ENCODE data around the gene RANBP10.

RANBP10 gene

GRCh38 chr16:67675579-67675935 lies 130.8 kb downstream of the RANBP10 start:
- no peak overlapping the region for H3K4me3 ChIP-seq (ENCODE audit: control insufficient read depth, low read depth, low read length)
- TF ChIP-seq, protein P1, sequence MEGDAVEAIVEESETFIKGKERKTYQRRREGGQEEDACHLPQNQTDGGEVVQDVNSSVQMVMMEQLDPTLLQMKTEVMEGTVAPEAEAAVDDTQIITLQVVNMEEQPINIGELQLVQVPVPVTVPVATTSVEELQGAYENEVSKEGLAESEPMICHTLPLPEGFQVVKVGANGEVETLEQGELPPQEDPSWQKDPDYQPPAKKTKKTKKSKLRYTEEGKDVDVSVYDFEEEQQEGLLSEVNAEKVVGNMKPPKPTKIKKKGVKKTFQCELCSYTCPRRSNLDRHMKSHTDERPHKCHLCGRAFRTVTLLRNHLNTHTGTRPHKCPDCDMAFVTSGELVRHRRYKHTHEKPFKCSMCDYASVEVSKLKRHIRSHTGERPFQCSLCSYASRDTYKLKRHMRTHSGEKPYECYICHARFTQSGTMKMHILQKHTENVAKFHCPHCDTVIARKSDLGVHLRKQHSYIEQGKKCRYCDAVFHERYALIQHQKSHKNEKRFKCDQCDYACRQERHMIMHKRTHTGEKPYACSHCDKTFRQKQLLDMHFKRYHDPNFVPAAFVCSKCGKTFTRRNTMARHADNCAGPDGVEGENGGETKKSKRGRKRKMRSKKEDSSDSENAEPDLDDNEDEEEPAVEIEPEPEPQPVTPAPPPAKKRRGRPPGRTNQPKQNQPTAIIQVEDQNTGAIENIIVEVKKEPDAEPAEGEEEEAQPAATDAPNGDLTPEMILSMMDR (conservative IDR thresholded peaks at IDR 0.05; ENCODE audit: control insufficient read depth, insufficient read depth, low read depth, low read length), result no peak
- no peak for DNase-seq (ENCODE audit: low read depth)

DNA sequence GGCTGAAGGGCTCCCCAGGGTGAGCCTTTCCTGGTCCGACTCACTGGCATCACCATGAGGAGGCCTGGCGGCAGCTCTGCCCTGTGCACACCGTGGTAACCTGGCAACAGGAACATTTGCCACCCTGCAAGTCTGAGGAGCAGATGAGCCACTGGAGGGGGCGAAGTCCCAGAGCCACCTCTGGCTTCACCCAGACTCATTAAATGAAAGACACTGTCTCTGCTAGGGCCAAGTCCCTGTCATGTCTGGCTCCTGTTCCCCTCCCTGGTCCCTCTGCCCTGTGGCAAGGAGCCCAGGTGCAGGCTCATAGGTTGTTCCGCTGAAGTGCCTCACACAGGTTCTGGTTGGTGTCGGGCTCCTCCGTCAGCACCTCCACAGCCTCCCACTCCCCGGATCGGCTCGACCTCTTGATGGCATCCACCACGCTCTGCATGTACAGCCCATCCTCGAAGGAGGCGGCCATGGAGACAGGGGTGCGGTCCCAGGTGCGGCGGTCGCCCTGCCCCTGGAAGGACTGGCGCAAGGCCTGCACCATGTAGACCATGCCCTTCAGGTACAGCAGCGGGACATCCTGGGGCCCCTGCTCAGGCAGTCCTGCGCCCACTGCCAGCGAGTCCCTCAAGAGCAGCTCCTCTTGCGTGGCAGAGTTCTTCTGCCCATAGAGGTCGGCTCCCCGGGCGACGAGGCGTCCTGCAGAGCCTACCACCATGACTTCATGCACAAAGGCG lies 131.3 kb downstream of the RANBP10 start:
- TF ChIP-seq, protein P1 (conservative IDR thresholded peaks at IDR 0.05; ENCODE audit: control insufficient read depth, insufficient read depth, low read depth, low read length), result no peak
- no peak overlapping the region for H3K4me3 ChIP-seq (ENCODE audit: control insufficient read depth, low read depth, low read length)
- DNase-seq (ENCODE audit: low read depth), result no peak

DNA sequence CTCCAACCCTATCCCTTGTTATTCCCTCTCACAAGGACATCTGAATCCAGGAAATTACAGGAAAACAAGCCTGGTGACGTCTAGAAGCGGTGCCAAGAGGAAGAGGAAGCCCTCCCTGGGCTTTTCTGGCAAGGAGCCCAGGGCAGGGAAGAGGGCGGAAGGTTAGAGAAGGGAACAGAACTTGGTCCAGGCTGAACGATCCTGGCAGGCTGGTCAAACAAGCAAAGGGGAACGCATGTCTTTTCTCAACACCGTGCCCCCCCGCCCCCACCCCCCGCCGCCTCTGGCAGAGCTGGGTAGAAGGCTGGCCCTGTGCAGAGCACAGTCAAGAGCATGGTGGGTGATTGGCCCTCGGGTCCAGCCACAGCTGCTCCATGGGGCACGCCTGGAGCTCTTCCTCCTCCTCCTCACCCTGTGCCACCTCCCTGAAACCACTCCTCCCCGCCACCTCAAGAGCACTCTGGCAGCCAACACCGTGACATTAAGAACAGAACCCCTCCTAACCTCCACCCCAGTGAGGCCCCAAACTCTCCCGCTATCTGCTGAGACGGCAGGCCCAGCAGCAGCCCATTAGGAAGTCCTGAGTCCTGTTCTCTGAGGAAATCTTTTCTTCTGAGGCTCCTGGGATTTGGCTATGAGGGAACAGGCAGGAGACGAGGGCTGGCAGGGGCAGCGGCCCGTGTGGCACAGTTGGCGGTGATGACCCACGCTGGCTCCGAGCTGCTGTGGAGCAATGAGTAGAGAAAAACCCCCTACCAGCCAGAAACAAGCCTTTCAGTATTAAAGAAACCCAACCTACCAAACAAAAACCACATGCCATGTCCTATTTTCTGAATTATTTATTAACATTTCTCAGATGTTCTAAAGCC lies 132.4 kb downstream of the RANBP10 start:
- TF ChIP-seq, protein P1 (conservative IDR thresholded peaks at IDR 0.05; ENCODE audit: control insufficient read depth, insufficient read depth, low read depth, low read length), result no peak
- H3K4me3 ChIP-seq (ENCODE audit: control insufficient read depth, low read depth, low read length), result no peak overlapping the region
- DNase-seq (ENCODE audit: low read depth), result peak; percentile 27

All from fibroblast of mammary gland (primary cell).